HG03039 (cell line): ENCODE measurements around the gene HIGD2A.
"Not testable (repeated sequence)": the region's sequence is repeated elsewhere in the genome, so short reads cannot be mapped to it uniquely, and the experiment has no call there.

Source experiments
- ATAC-seq: cut with Tn5 transposase; IDR thresholded peaks from one replicate; pipeline ENCODE4 v1.9.1; 2021; ENCODE audit warnings: mild to moderate bottlenecking, moderate library complexity; ENCODE audit not compliant: unreplicated experiment

HIGD2A gene

DNA sequence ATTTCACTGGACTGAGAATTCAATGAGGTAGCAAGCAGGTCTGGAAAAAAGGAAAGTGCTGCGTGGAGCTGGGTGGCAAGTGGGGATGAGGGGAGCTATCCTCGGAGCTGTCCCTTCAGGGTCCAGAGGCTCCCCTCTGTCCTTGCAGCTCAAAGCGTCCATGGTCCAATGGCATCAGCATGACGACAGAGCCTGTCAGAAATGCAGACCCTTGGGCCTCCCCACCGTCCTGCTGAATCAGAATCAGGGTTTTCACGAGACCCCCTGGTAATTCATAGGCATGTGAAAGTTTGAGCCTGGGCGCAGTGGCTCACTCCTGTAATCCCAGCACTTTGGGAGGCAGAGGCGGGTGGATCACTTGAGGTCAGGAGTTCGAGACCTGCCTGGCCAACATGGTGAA lies 5.5 kb downstream of the HIGD2A start:
- ATAC-seq, result no peak

DNA sequence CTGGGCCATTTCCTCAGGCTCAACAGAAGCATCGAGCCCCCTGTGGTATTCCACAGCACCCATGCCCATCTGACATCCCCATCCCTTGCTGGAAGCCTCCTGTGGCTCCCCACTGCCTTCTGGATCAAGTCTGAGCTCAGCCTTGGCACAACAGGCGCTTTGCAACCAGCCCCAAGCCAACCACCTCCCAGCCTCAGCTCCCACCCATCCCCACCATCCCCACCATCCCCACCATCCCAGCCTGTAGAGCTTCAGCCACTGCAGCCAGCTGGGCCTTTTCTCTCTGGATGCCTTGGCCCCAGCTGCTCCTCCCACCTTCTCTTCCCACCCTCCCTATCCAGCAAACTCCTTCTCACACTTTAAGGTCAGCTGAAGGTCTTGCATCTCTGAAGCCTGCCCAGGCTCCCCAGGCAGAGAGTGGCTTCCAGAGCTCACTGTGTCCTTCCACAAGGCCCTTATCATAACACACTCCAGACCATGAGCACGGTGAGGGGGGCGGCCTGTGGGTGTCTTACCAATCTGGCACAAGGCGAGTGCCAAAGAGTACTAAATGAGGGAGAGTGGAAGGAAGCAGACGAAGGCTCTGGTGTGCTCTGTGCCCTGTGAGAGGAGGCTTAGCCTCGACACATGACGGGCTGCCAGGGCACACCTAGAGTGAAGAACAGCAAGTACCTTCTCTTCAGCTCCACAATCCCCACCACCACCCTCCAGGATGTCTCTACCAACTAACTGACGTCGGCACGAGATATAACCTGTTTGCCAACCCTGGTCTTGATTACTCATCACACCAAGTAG lies 6.5 kb downstream of the HIGD2A start:
- ATAC-seq, result no peak

- no peak for ATAC-seq
Measured at GRCh38 chr5:176396330-176396729, 7.8 kb downstream of the HIGD2A start.

DNA sequence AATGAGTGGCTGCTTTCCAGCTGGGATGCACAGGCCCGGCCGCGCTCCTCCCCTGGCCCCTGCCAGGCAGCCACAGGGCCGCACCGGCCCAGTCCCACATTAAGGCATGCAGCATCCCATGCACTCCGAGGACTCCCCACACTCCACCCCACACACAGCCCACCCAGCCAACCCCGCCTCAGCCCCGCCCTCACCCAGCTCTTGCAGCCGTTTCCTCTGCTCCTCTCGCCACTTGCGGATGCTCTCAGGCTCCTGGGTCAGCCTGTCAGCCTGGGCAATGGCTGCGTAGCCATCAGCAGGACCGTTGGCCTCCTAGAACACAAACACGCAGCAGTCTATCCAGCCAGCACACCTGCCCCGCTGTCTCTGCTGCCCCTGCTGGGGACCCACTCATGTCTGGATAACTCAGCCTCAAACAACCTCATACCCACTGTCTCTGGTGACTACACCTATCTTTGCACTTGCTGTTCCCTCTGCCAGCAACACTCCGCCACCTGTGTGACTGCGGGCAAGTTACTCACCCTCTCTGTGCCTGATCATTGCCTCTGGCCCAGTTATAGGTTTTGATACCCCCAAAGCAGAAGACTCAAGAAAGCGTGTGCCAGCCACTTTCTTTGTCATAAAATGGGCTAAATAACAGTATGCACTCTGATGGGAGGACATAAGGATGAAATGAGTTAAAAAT lies 9.3 kb downstream of the HIGD2A start:
- no peak for ATAC-seq

DNA sequence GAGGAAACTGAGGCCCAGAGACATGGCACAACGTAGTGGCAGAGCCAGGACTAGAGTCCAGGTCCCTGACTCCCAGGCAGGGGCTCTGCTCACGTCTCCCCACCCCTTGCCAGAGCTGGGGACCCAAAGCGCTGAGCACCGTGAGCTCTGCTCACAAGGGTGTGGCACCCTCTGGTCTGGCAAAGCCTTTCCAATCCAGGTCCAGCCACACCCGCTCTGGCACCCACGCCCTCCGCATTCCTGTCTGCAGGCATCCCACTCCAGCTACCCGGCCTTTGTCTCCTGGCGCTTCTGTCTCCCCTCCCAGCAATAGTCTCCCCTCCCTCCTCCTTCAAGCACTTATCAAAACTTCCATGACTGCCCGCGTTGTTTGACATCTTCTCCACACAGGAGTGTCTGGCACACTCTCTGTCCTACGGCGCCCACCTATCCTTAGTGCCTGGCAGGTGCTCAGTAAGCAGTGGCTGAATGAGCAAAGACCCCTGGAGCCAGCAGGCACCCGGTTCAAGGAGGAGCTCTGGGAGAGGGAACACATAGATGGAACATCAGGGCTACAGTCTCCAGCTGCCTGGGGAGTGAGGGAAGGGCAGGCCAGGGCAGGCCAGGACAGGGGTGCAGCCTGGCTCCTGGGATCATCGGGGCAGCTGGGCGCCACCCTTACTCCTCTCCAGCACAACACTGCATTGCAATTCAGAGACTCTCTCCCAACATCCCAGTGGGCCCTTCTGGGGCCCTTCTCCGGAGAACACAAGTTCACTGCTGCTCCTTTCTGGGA lies 12.0 kb downstream of the HIGD2A start:
- ATAC-seq, result no peak

DNA sequence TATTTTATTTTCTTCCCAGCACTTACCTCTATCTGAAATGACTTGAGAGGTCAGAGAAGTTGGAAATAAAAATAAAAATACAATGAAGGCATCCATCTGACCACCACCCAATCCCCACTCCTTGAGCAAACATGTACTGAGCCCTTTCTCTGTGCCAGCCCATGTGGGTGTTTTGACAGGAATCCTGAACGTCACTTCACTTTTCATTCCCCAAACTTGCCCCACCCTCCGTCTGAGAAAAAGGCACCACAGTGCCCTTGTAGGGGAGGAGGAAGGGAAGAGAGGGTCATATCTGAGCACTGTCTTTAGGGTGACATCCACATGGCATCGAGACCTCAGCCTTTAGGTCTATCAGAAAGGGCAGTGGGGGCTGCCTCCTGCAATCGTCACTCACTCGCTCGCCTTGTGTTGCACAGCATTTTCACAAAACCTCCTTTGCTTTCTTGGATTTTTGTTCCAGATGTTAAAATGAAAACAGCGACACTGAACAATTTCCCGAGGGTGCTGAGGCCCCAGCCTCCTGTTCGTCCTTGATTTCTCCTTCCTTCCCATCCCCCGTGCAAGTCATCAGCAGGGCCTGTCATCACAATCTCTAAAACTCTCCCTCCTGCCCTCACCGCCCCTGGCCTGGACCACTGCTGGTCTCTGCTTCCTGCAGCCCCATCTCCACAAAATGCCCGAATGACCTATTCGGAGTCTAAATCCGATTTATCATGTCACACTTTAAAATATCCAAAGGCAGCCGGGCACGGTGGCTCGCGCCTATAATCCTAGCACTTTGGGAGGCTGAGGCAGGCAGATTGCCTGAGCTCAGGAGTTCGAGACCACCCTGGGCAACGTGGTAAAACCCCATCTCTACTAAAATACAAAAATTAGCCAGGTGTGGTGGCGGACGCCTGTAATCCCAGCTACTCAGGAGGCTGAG lies 13.0 kb downstream of the HIGD2A start:
- no peak for ATAC-seq

GRCh38 chr5:176405656-176406435 lies 17.3 kb downstream of the HIGD2A start:
- no peak for ATAC-seq

DNA sequence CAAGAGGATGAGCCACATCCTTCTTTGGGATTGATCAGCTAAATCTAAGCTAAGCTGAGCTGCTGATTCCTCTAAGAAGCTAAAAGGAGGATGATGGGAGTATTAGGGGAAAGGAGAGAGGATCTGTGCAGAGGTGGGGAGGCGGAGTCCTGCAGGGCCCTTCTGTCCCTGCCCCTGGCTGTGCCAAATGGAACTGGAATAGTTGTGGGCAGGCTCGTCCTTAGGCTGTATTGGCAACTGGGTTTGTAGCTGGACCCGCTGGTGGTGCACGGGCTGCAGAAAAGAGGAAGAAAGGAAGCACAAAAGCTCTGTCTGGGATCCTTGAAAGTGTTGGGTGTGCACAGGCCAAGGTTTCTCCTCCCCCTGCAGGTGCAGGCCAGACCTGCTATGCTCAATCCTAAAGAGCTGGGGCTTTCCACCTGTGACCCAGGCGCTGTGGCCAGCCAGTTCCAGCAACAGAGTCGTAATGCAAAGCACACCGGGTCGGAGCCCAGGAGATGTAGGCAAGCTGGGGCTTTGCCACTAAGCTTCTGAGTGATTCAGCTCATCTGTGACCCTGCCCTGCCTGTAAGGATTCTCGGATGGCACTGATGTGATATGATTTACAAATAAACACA lies 18.0 kb downstream of the HIGD2A start:
- ATAC-seq, result no peak

- no peak for ATAC-seq
Measured at GRCh38 chr5:176407456-176408251, 19.1 kb downstream of the HIGD2A start.

GRCh38 chr5:176408252-176408573 lies 19.7 kb downstream of the HIGD2A start:
- not testable (repeated sequence) for ATAC-seq

- ATAC-seq, result no peak
Measured at GRCh38 chr5:176408590-176408989, 20.0 kb downstream of the HIGD2A start.

DNA sequence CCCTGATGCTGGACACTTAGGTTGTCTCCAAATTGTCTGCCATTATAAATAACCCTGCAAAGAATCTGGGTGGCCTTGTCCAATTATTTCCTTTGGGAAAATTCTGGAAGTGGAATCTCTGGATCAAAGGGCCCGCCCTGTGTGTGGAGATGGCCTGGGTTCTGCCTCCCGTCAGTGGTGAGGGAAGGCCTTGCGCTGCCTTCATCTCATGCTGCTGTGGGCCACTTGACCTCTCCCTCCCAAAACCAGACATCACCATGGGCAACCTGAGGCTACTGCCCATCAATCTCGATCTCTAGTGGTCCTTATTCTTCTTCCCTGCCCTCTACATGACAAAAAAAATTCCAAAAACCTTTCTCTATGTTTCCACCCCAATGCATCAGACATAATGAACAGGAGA lies 21.2 kb downstream of the HIGD2A start:
- no peak for ATAC-seq

DNA sequence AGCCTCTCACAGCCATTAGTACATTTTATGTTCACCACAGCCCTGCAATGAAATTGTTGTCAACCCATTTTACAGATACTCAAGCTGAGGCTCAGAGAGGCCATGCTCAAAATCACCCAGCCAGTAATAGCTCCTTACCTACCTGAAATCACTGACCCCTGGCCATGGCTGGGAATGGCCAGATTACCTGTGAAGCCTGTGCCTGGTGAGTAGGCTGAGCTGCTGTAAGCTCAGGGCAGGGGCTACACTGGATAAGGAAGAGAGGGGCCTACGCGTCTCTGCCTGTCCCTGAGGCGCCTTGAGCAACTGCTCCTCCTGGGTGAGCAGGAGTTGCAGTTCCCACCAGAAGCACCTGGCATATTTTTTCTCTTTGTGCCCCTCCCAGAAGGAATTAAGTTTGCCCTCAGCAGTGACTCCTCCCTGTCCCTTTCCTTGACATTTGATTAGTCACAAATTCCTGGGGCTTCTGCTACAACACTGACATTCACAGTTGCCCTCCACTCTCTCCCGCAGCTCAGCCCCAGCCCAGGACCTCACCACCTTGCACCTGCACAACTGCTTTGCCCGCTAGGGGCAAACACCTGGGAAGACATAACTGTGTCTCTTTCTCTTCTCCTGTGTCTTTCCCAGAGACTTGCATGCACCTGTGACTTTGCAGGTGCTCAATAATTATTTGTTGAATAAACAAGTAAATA lies 22.1 kb downstream of the HIGD2A start:
- ATAC-seq, result no peak

- no peak for ATAC-seq
Measured at GRCh38 chr5:176412517-176413254, 24.1 kb downstream of the HIGD2A start.

DNA sequence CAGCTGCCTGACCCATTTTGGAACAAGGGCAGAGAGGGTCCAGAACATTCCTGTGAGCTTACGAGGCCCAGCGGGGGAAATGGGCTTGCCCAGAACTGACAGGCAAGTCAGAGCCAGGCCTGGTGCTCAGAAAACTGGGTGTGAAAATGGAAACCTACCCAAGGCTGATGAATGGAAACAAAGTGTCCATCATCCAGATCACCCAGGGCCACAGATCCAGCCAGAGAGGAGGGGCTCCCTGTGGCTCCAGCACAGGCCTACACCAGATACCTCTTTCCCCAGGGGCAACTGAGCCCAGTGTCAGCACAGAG lies 24.7 kb downstream of the HIGD2A start:
- no peak for ATAC-seq

GRCh38 chr5:176413709-176414191 lies 25.2 kb downstream of the HIGD2A start:
- no peak for ATAC-seq

DNA sequence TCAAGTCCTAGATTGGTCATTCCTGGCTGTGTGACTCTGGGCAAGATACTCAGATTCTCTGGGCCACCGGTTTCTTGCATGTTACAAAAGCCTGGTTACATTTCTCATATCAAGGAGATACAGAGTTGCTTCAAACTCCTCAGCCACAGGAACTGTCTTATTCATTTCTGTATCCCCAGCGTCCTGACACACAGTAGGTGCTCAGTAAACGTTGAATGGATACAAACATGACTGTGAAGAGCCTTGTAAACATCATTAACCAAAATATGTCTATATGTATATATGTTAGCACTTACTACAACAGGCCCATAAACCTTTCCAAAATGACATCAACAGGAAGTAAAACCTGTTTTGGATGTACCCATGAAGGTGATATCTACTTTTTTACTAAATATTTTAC lies 26.2 kb downstream of the HIGD2A start:
- ATAC-seq, result no peak
